Osteoblast (primary cell): ENCODE results near the gene WDR26. TPM values are rescaled to one million over a fixed set of nuclear protein-coding genes. Genes with fewer than 3 reads are reported as not detected.

Experiments used
- DNase-seq: peaks from one replicate; pipeline ENCODE4 v3.0.0; 2011; ENCODE audit warnings: low spot score, mixed read lengths; ENCODE audit not compliant: insufficient read length; ENCODE audit errors: missing footprints
- H2AFZ ChIP-seq: 2 replicates; pipeline ENCODE4 v1.6.0; 2011; ENCODE audit warnings: mild to moderate bottlenecking, low read length
- H3K27ac ChIP-seq: 2 replicates; pipeline ENCODE4 v1.5.1; 2011; ENCODE audit warnings: mild to moderate bottlenecking, low read depth, low read length, moderate library complexity
- H3K27me3 ChIP-seq: 2 replicates; pipeline ENCODE4 v1.6.0; 2012; ENCODE audit warnings: mild to moderate bottlenecking, control low read depth, inconsistent platforms, low read length, moderate library complexity; ENCODE audit not compliant: insufficient read depth
- H3K36me3 ChIP-seq: 2 replicates; pipeline ENCODE4 v1.5.1; 2011; ENCODE audit warnings: mild to moderate bottlenecking, low read length, control low read depth, moderate library complexity; ENCODE audit not compliant: insufficient read depth
- H3K4me1 ChIP-seq: 2 replicates; pipeline ENCODE4 v1.5.1; 2011; ENCODE audit warnings: mild to moderate bottlenecking, low read length, control low read depth, moderate library complexity; ENCODE audit not compliant: insufficient read depth
- H3K4me2 ChIP-seq: 2 replicates; pipeline ENCODE4 v1.6.0; 2011; ENCODE audit warnings: mild to moderate bottlenecking, low read length; ENCODE audit not compliant: insufficient read depth
- H3K4me3 ChIP-seq: fragments of 200-600 bp; sonication (generic); 3 replicates; pipeline ENCODE4 v1.5.1; 2012; ENCODE audit warnings: mild to moderate bottlenecking, low read length, inconsistent platforms; ENCODE audit not compliant: insufficient read depth
- H3K79me2 ChIP-seq: 2 replicates; pipeline ENCODE4 v1.6.0; 2012; ENCODE audit warnings: mild to moderate bottlenecking, low read length, control low read depth, inconsistent platforms; ENCODE audit not compliant: insufficient read depth
- H3K9me3 ChIP-seq: 2 replicates; pipeline ENCODE4 v1.5.1; 2011; ENCODE audit warnings: low read depth, low read length, control low read depth
- H4K20me1 ChIP-seq: 2 replicates; pipeline ENCODE4 v1.6.0; 2012; ENCODE audit warnings: mild to moderate bottlenecking, low read length, control low read depth; ENCODE audit not compliant: insufficient read depth
- total RNA-seq: library from RNA; depleted of rRNA; stranded (reverse); fragments of >200 nt; gene quantifications from 2 replicates; pipeline ENCODE4 v1.2.3, GENCODE V29; 2012
- TF ChIP-seq, protein P1 (sequence below): IDR thresholded peaks from 2 replicates; pipeline ENCODE4 v1.5.1; 2011; ENCODE audit warnings: mild to moderate bottlenecking, low read depth, low read length, moderate library complexity; ENCODE audit errors: extremely low read depth

Gene WDR26
- total RNA-seq, 1 donor = 78.9 TPM

DNA sequence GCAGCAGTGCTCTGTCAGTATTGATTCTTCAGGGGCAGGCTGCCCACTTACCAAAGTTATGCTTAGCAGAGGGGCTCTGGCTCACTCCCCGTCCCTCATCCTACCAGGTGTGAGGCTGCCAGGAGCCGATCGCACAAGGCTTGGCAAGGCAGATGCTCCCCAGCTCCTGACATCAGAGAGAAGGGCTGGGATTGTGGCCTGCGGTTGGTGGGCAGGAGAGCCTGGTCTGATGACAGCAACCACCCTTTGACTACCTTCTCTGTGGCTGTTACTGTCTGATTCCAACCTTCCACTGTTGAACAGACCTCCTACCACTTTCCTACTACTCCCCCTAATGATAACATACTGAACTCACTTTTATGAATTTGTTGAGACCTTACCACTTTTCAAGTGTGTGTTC lies 23.7 kb upstream of the WDR26 start:
- H3K79me2 ChIP-seq = no peaks in the 10 kb centered on the region
- no peak overlapping the region for H2AFZ ChIP-seq
- no peak for DNase-seq
- H4K20me1 ChIP-seq = no peaks in the 10 kb centered on the region
- H3K27ac ChIP-seq = no peak overlapping the region
- no peaks in the 10 kb centered on the region for H3K27me3 ChIP-seq
- no peak overlapping the region for H3K4me2 ChIP-seq
- H3K4me3 ChIP-seq = no peak overlapping the region
- no peaks in the 10 kb centered on the region for H3K36me3 ChIP-seq
- no peaks in the 10 kb centered on the region for H3K9me3 ChIP-seq
- TF ChIP-seq, protein P1, sequence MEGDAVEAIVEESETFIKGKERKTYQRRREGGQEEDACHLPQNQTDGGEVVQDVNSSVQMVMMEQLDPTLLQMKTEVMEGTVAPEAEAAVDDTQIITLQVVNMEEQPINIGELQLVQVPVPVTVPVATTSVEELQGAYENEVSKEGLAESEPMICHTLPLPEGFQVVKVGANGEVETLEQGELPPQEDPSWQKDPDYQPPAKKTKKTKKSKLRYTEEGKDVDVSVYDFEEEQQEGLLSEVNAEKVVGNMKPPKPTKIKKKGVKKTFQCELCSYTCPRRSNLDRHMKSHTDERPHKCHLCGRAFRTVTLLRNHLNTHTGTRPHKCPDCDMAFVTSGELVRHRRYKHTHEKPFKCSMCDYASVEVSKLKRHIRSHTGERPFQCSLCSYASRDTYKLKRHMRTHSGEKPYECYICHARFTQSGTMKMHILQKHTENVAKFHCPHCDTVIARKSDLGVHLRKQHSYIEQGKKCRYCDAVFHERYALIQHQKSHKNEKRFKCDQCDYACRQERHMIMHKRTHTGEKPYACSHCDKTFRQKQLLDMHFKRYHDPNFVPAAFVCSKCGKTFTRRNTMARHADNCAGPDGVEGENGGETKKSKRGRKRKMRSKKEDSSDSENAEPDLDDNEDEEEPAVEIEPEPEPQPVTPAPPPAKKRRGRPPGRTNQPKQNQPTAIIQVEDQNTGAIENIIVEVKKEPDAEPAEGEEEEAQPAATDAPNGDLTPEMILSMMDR = no peak
- H3K4me1 ChIP-seq = peaks cover 9% of the 10 kb centered on the region

DNA sequence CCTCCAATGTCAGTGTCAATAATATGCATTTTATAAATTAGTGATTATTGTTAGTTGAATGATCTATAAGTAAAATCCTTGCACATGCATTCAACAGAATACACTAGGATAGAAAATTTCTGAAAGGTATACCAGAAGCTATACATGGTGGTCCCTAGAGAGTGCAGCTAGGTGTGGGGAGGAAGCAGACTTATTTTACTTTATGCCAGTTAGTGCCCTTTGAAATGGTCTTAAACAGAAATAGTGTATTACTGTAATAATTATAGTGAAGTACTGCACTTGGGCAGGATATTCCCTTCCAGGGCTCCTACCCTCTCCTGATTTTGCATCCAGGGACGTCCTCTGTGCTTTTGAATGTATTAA lies 23.2 kb upstream of the WDR26 start:
- DNase-seq = no peak
- Histone ChIP-seq H3K4me1 (peaks cover 9% of the 10 kb centered on the region), H2AFZ (no peak overlapping the region), H3K36me3 (no peaks in the 10 kb centered on the region), H3K27ac (no peak overlapping the region), H3K9me3 (no peaks in the 10 kb centered on the region), H3K79me2 (no peaks in the 10 kb centered on the region), H4K20me1 (no peaks in the 10 kb centered on the region), H3K27me3 (no peaks in the 10 kb centered on the region), H3K4me2 (no peak overlapping the region), H3K4me3 (no peak overlapping the region)
- TF ChIP-seq, protein P1 = no peak

- peak overlapping the region; percentile 69 for H3K27ac ChIP-seq
- H3K4me3 ChIP-seq = no peak overlapping the region
- H3K27me3 ChIP-seq = no peaks in the 10 kb centered on the region
- H3K36me3 ChIP-seq = no peaks in the 10 kb centered on the region
- no peaks in the 10 kb centered on the region for H3K79me2 ChIP-seq
- no peaks in the 10 kb centered on the region for H3K9me3 ChIP-seq
- no peak overlapping the region for H3K4me2 ChIP-seq
- H3K4me1 ChIP-seq = peaks cover 9% of the 10 kb centered on the region
- DNase-seq = no peak
- TF ChIP-seq, protein P1 = no peak
- H2AFZ ChIP-seq = peak overlapping the region; percentile 90
- H4K20me1 ChIP-seq = no peaks in the 10 kb centered on the region
These were observed 22.0 kb upstream of the WDR26 start for GRCh38 chr1:224456637-224456953.

DNA sequence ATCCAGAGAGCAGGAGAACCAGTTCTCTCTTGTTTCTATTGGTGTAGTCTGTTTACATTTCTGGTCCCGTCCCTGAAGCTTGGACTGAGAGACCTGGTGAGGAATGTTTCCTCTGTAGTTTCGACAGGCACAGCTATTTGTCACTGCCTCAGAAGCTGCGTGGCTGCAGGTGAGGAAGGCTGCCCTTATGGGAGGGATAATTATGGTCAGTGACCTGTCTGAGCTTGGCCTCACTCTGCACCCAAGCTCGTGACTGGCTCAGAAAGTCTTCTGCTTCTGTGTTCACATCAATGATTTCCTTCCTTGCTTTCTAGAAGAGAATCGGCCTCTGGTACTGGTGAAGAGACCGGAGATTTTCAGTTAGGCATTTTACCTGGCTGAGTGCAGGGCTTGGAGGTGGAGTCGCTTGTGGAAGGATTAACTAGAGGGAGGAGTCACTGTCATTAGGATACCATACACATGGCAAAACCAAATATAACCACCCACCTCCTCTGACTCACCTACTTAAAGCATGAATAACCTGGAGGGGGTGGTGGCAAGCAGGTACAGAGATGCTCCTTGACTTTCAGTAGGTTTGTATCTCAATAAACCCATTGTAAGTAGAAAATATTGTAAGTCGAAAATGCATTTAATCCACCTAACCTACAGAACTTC lies 19.9 kb upstream of the WDR26 start:
- Histone ChIP-seq H3K4me1 (peaks cover 9% of the 10 kb centered on the region), H3K9me3 (no peaks in the 10 kb centered on the region), H2AFZ (no peak overlapping the region), H3K79me2 (no peaks in the 10 kb centered on the region), H3K36me3 (no peaks in the 10 kb centered on the region), H3K4me2 (no peak overlapping the region), H3K27me3 (no peaks in the 10 kb centered on the region), H3K27ac (no peak overlapping the region), H4K20me1 (no peaks in the 10 kb centered on the region), H3K4me3 (no peak overlapping the region)
- DNase-seq = no peak
- TF ChIP-seq, protein P1 = no peak
